Measurements from ENCODE around the gene FBLN2. TPM values are rescaled to one million over a fixed set of nuclear protein-coding genes. Genes with fewer than 3 reads are reported as not detected.

FBLN2 gene
- total RNA-seq, 1 donor from 2014 or later: 94.3 TPM

GRCh38 chr3:13524979-13525669 lies 23.8 kb upstream of the FBLN2 start:
- Histone ChIP-seq H3K36me3 (no peaks in the 10 kb centered on the region), H3K27ac (peak overlapping the region; percentile 88), H3K4me1 (peaks cover 50% of the 10 kb centered on the region), H3K27me3 (no peaks in the 10 kb centered on the region), H3K4me3 (no peak overlapping the region), H3K9me3 (no peaks in the 10 kb centered on the region)
- intact Hi-C loops (cut with DNase I): no loop called here
- TF ChIP-seq POLR2AphosphoS5 (IDR thresholded peaks at IDR 0.05; ENCODE audit: insufficient read depth in 1 of 2, low read depth in 1 of 2) (peak; percentile 18 to 21), POLR2A (IDR thresholded peaks at IDR 0.05) (no peak)
- DNase-seq (ENCODE audit: extremely low spot score in 2 of 2): no peak

- TF ChIP-seq CTCF (IDR thresholded peaks at IDR 0.05): no peak
- TF ChIP-seq POLR2A (IDR thresholded peaks at IDR 0.05): no peak
- TF ChIP-seq POLR2AphosphoS5 (IDR thresholded peaks at IDR 0.05; ENCODE audit: insufficient read depth in 1 of 2, low read depth in 1 of 2): peak in 1 of 2 donors; percentile 59
- no peak overlapping the region for H3K4me3 ChIP-seq
Measured at GRCh38 chr3:13525827-13526625, 22.9 kb upstream of the FBLN2 start.

GRCh38 chr3:13526626-13526949 lies 22.3 kb upstream of the FBLN2 start:
- Histone ChIP-seq H3K27me3 (no peaks in the 10 kb centered on the region), H3K36me3 (no peaks in the 10 kb centered on the region), H3K4me1 (peaks cover 61% of the 10 kb centered on the region), H3K4me3 (no peak overlapping the region), H3K27ac (peak overlapping the region; percentile 88), H3K9me3 (no peaks in the 10 kb centered on the region)
- no peak for DNase-seq (ENCODE audit: extremely low spot score in 2 of 2)
- no peak for TF ChIP-seq CTCF (IDR thresholded peaks at IDR 0.05)
- TF ChIP-seq POLR2A (IDR thresholded peaks at IDR 0.05): no peak
- no peak for TF ChIP-seq POLR2AphosphoS5 (IDR thresholded peaks at IDR 0.05; ENCODE audit: insufficient read depth in 1 of 2, low read depth in 1 of 2)
- intact Hi-C loops (cut with DNase I): no loop called here

More at GRCh38 chr3:13525827-13526625, 22.9 kb upstream of the FBLN2 start:
- Histone ChIP-seq H3K9me3 (no peaks in the 10 kb centered on the region), H3K36me3 (no peaks in the 10 kb centered on the region), H3K27me3 (no peaks in the 10 kb centered on the region), H3K27ac (peak overlapping the region; percentile 88), H3K4me1 (peaks cover 56% of the 10 kb centered on the region)
- DNase-seq (ENCODE audit: extremely low spot score in 2 of 2): no peak
- intact Hi-C loops (cut with DNase I): no loop called here

- TF ChIP-seq POLR2A (IDR thresholded peaks at IDR 0.05): no peak
- no peak for TF ChIP-seq CTCF (IDR thresholded peaks at IDR 0.05)
- TF ChIP-seq POLR2AphosphoS5 (IDR thresholded peaks at IDR 0.05; ENCODE audit: insufficient read depth in 1 of 2, low read depth in 1 of 2): no peak
- H3K27ac ChIP-seq: peak overlapping the region; percentile 88
- intact Hi-C loops (cut with DNase I): no loop called here
- H3K27me3 ChIP-seq: no peaks in the 10 kb centered on the region
- no peaks in the 10 kb centered on the region for H3K36me3 ChIP-seq
- no peaks in the 10 kb centered on the region for H3K9me3 ChIP-seq
- H3K4me3 ChIP-seq: no peak overlapping the region
- H3K4me1 ChIP-seq: peaks cover 76% of the 10 kb centered on the region
- DNase-seq (ENCODE audit: extremely low spot score in 2 of 2): no peak
Measured at GRCh38 chr3:13528217-13528867, 20.6 kb upstream of the FBLN2 start.

GRCh38 chr3:13529196-13530112 lies 19.5 kb upstream of the FBLN2 start:
- H3K27me3 ChIP-seq: no peaks in the 10 kb centered on the region
- intact Hi-C loops (cut with DNase I): no loop called here
- H3K4me3 ChIP-seq: no peak overlapping the region
- no peaks in the 10 kb centered on the region for H3K9me3 ChIP-seq
- H3K36me3 ChIP-seq: no peaks in the 10 kb centered on the region
- TF ChIP-seq POLR2A (IDR thresholded peaks at IDR 0.05) (no peak), CTCF (IDR thresholded peaks at IDR 0.05) (no peak), POLR2AphosphoS5 (IDR thresholded peaks at IDR 0.05; ENCODE audit: insufficient read depth in 1 of 2, low read depth in 1 of 2) (no peak)
- H3K4me1 ChIP-seq: peaks cover 86% of the 10 kb centered on the region
- no peak for DNase-seq (ENCODE audit: extremely low spot score in 2 of 2)
- H3K27ac ChIP-seq: peak overlapping the region; percentile 88

Measured in vagina (tissue), 2 donors.